HG02571 (cell line): Measurements from ENCODE around the gene PRM2.
"Not testable (repeated sequence)": the region's sequence is repeated elsewhere in the genome, so short reads cannot be mapped to it uniquely, and the experiment has no call there.

Experiments
- ATAC-seq: cut with Tn5 transposase; IDR thresholded peaks from one replicate; pipeline ENCODE4 v1.9.1; 2021; ENCODE audit warnings: mild to moderate bottlenecking, moderate library complexity; ENCODE audit not compliant: unreplicated experiment

PRM2 gene

GRCh38 chr16:11307639-11308492 lies 31.6 kb upstream of the PRM2 start:
- ATAC-seq = no peak

- ATAC-seq = no peak
Observed at GRCh38 chr16:11306997-11307638, 30.8 kb upstream of the PRM2 start.

GRCh38 chr16:11306381-11306780 lies 30.1 kb upstream of the PRM2 start:
- no peak for ATAC-seq

GRCh38 chr16:11303405-11304138 lies 27.3 kb upstream of the PRM2 start:
- no peak for ATAC-seq

GRCh38 chr16:11302977-11303376 lies 26.7 kb upstream of the PRM2 start:
- no peak for ATAC-seq

GRCh38 chr16:11301645-11302501 lies 25.6 kb upstream of the PRM2 start:
- no peak for ATAC-seq

GRCh38 chr16:11300560-11300892 lies 24.2 kb upstream of the PRM2 start:
- no peak for ATAC-seq

- ATAC-seq = no peak
Observed at GRCh38 chr16:11299865-11300559, 23.7 kb upstream of the PRM2 start.

- not testable (repeated sequence) for ATAC-seq
Observed at GRCh38 chr16:11298950-11299547, 22.8 kb upstream of the PRM2 start.

GRCh38 chr16:11298143-11298900 lies 22.0 kb upstream of the PRM2 start:
- no peak for ATAC-seq

GRCh38 chr16:11297492-11298142 lies 21.3 kb upstream of the PRM2 start:
- ATAC-seq = peak; percentile 66

GRCh38 chr16:11296706-11297491 lies 20.6 kb upstream of the PRM2 start:
- ATAC-seq = no peak

GRCh38 chr16:11296351-11296705 lies 20.0 kb upstream of the PRM2 start:
- no peak for ATAC-seq

- ATAC-seq = no peak
Observed at GRCh38 chr16:11295672-11296071, 19.4 kb upstream of the PRM2 start.

GRCh38 chr16:11292076-11292748 lies 15.9 kb upstream of the PRM2 start:
- no peak for ATAC-seq

- ATAC-seq = no peak
Observed at GRCh38 chr16:11291091-11291703, 14.9 kb upstream of the PRM2 start.
